HG03457 (cell line): ENCODE data around the gene MIER2.

ENCODE experiments used
- ATAC-seq: cut with Tn5 transposase; IDR thresholded peaks from one replicate; pipeline ENCODE4 v1.9.1; 2021; ENCODE audit warnings: moderate number of reproducible peaks; ENCODE audit not compliant: unreplicated experiment

The MIER2 gene

GRCh38 chr19:310781-311496 is 33.7 kb downstream of the MIER2 start:
- no peak for ATAC-seq

DNA sequence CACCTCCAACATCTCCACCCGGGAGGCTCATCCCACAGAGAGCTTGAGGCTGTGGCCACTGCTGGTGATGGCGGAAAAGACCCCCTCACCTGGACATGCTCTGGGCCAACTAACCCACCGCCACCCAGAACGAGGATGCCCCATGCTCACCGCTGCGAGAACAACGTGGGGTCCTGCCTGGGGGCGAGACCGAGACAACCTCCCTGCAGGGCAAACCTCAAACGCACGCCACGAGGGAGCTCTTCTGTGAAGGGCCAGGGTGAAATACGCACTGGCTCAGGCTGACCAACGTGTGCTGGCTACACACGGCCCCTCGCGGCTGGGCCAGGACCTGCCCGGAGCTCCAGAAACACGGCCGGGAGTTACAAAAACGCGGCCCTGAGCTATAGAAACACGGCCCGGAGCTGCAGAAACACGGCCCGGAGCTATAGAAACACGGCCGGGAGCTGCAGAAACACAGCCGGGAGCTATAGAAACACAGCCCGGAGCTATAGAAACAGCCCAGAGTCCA is 34.4 kb downstream of the MIER2 start:
- no peak for ATAC-seq

DNA sequence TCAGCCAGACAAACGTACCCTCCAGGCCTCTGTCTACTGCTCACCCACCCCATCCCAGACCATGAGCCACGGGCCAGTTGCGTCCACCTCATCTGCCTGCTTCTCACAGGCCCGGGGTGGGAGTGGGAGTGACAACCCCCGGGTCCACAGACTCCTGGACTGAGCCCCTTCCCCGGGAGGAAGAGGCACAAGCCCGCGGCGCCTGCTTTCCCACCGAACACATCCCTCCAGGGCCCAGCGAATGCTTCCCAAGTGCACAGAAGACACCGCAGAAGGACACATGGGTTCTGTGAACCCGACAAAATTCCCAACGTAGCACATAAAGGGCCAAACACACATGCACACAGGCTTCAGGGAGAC is 35.4 kb downstream of the MIER2 start:
- no peak for ATAC-seq

GRCh38 chr19:308471-309205 is 36.0 kb downstream of the MIER2 start:
- no peak for ATAC-seq

GRCh38 chr19:307793-308420 is 36.7 kb downstream of the MIER2 start:
- no peak for ATAC-seq

DNA sequence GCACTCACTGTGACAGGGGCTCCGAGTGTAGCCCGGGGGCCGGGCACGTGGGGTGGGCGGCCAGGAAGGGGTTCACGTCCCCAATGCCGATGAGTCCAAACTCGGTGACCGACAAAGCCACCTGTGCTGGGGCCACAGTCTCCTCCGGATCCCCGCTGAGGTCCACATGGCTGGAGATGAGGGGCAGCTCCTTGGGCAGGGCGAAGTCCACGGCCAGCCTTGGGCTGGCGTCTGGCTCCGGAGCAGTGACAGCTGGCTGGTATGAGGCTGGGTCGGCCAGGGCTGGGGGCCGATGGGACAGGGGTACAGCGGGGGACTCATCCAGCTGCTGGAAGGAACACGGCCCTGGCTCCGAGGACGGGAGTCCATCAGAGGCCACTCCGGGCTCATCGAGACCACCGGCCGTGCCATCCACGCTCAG is 37.5 kb downstream of the MIER2 start:
- no peak for ATAC-seq

GRCh38 chr19:306151-306900 is 38.3 kb downstream of the MIER2 start:
- no peak for ATAC-seq

- no peak for ATAC-seq
Observed at GRCh38 chr19:305240-306150, 39.1 kb downstream of the MIER2 start.

DNA sequence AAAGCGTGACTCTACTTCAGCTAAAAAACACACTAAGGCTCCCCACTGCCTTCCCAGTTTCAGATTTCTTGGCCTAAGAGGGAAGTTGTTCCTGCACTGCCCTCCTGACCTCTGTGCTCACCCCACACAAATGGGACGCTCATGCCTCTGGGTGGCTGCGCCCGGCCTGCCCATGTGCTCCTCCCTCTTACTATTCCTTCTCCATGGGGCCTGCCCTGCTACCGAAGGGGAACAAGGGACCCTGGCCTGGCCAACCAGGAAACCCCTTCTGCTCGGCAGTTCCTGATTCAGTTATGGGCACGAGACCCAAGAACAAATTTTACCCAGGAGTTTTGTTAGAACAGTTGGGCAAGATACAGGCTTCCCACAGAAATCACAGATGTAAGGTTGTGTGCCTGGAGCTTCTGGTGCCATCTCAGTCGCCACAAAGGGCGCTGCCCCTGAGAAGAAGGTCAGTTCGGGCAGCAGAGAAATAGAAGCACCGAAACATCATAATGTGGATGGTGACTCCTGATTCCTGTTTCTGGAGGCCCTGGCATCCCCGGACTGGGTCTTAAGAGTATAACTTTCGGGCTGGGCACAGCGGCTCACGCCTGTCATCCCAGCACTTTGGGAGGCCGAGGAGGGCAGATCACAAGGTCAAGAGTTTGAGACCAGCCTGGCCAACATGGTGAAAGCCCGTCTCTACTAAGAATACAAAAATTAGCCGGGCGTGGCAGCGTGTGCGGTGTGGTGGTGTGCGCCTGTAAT is 47.9 kb downstream of the MIER2 start:
- no peak for ATAC-seq

- no peak for ATAC-seq
Observed at GRCh38 chr19:295687-296370, 48.8 kb downstream of the MIER2 start.

GRCh38 chr19:294946-295686 is 49.5 kb downstream of the MIER2 start:
- ATAC-seq = no peak

DNA sequence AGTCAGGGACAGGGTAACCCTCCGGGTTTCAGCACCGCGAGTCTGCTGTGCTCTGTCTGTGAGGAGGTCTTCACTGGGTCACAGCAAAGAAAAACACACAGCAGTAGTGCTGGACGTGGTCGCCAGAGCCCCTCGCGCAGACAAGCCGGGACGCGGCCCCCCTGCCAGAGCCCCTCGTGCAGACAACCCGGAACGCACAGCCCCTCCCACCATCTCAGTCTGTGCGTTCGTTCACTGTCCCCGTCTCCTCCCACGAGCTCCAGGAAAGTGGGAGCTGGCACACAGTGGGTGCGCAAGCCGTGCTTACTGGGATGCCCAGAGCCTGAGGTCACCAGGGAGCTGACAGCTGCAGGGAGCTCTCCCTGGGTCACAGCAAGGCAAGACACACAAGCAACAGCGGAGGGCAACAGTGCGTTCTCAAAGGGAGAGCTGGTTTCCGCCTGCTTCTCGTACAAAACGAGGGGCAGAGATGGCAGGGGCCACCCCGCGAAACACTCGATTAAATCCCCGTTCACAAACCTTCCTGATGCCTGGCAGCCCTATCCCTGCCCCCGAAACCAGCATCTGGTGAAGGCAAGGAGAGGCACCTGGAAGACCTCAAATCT is 50.2 kb downstream of the MIER2 start:
- no peak for ATAC-seq

GRCh38 chr19:293436-294110 is 51.0 kb downstream of the MIER2 start:
- no peak for ATAC-seq

DNA sequence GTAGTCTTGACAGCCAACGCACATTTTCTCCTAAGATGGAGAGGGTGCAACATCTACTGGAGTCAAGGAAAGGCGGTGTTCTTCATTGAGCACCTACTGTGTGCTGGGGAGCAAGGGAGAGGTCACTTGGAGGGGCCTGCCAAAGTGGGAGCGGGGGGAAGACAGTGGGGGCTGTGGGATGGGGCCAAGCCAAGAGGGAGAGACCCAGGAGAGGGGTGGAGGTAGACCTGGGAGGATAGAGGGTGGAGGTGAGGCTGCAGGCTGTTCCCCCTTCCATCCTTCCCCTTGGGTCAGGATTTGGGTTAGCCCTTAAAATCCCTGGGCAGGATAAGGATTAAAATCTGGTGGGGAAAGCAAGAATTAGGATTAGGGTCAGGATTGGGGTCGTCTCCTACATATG is 51.6 kb downstream of the MIER2 start:
- no peak for ATAC-seq

GRCh38 chr19:292281-292884 is 52.2 kb downstream of the MIER2 start:
- no peak for ATAC-seq

DNA sequence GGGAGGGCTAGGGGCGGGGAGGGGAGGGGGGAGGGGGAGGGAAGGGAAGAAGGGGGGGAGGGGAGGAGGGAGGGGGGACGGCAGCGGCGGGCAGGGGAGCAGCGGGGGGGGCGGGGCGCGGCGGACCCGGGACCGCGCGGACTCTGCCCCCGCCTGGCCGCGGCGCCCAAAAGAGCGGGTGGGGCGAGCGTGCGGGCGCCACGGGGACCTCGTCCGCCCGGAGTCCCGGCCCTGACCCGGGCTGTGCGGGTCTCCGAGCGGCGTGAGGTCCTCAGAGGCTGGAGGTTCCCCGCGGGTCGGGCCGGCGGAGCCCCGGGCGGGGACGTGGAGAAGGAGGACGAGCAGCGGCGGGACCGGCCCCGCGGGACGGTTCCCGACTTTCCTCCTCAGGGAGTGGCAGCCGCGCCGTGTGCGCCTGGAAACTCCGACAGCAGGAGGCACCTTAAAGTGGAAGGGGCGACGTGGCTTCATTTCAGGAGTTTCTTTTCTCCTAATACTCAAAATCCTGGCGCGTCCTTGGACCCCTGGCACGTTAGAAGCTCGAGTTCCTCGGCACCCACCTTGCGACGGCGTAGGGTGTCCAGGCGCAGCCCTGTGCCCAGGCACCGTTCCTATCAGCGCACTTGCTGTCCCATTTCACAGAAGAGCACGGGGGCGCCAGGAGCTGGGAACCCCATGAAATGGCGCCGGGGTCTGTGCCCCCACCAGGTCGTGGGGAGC is 52.9 kb downstream of the MIER2 start:
- no peak for ATAC-seq
